ENCODE data around the gene IFT88.

Gene IFT88

GRCh38 chr13:20685092-20685491 lies 118.1 kb downstream of the IFT88 start:
- H3K4me3 ChIP-seq (ENCODE audit: low read length), result no peak overlapping the region
- no peak for TF ChIP-seq CTCF (IDR thresholded peaks at IDR 0.05; ENCODE audit: insufficient read depth, low read depth, low read length, missing control alignments)
- DNase-seq (ENCODE audit: low read depth), result no peak

- no peak overlapping the region for H3K4me3 ChIP-seq (ENCODE audit: low read length)
- DNase-seq (ENCODE audit: low read depth), result no peak
- no peak for TF ChIP-seq CTCF (IDR thresholded peaks at IDR 0.05; ENCODE audit: insufficient read depth, low read depth, low read length, missing control alignments)
These were observed 119.2 kb downstream of the IFT88 start for GRCh38 chr13:20686167-20686566.

- no peak overlapping the region for H3K4me3 ChIP-seq (ENCODE audit: low read length)
- no peak for TF ChIP-seq CTCF (IDR thresholded peaks at IDR 0.05; ENCODE audit: insufficient read depth, low read depth, low read length, missing control alignments)
- DNase-seq (ENCODE audit: low read depth), result no peak
These were observed 120.1 kb downstream of the IFT88 start for GRCh38 chr13:20686863-20687579.

GRCh38 chr13:20689291-20689690 lies 122.3 kb downstream of the IFT88 start:
- TF ChIP-seq CTCF (IDR thresholded peaks at IDR 0.05; ENCODE audit: insufficient read depth, low read depth, low read length, missing control alignments), result no peak
- DNase-seq (ENCODE audit: low read depth), result no peak
- H3K4me3 ChIP-seq (ENCODE audit: low read length), result no peak overlapping the region

GRCh38 chr13:20691616-20692015 lies 124.7 kb downstream of the IFT88 start:
- H3K4me3 ChIP-seq (ENCODE audit: low read length), result no peak overlapping the region
- no peak for TF ChIP-seq CTCF (IDR thresholded peaks at IDR 0.05; ENCODE audit: insufficient read depth, low read depth, low read length, missing control alignments)
- no peak for DNase-seq (ENCODE audit: low read depth)

GRCh38 chr13:20696073-20696472 lies 129.1 kb downstream of the IFT88 start:
- H3K4me3 ChIP-seq (ENCODE audit: low read length), result no peak overlapping the region
- no peak for DNase-seq (ENCODE audit: low read depth)
- no peak for TF ChIP-seq CTCF (IDR thresholded peaks at IDR 0.05; ENCODE audit: insufficient read depth, low read depth, low read length, missing control alignments)

- no peak for DNase-seq (ENCODE audit: low read depth)
- TF ChIP-seq CTCF (IDR thresholded peaks at IDR 0.05; ENCODE audit: insufficient read depth, low read depth, low read length, missing control alignments), result no peak
- H3K4me3 ChIP-seq (ENCODE audit: low read length), result no peak overlapping the region
These were observed 132.8 kb downstream of the IFT88 start for GRCh38 chr13:20699715-20700114.

Data from epithelial cell of esophagus (primary cell).